ENCODE results near the gene FGF18. TPM values are rescaled to one million over a fixed set of nuclear protein-coding genes. Genes with fewer than 3 reads are reported as not detected.
"Not testable (repeated sequence)": the region's sequence is repeated elsewhere in the genome, so short reads cannot be mapped to it uniquely, and the experiment has no call there.

Gene FGF18, protein sequence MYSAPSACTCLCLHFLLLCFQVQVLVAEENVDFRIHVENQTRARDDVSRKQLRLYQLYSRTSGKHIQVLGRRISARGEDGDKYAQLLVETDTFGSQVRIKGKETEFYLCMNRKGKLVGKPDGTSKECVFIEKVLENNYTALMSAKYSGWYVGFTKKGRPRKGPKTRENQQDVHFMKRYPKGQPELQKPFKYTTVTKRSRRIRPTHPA
- total RNA-seq: 0.07 TPM in 1 of 2 replicates, not detected in the other

DNA sequence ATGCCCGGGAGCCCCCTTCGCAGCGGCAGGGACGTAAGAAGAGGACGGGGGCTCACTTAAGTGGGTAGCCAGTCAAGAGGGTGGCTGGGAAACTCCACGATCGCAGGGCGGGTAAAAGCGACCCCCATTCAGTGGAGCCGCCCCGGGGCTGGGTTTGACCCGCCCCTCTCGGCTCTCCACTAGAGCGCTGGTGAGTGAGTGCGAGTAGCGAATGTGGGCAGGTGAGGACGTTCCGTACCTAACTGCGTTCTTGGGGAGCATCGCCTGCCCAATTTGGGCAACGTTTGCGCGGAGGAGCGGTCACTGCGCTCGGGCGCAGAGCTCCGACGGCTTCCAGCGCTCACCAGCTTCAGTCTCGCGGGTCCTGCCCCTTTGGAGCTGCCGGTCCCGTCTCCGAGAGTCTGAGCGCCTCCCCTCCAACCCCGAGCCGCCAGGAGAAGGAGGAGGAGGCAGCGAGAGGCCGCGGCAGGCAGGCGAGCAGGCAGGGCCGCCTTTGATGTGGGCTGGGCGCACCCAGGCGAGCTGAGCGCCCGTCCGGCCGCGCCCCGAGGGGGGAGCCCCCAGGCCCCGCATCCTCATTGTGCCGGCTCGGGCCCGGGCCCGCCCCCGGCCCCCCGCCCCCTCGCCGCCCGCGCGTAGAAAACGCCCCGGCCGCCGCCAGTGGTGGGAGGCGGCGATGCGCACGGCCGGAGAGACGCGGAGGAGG is at the start of gene FGF18:
Gene FGF18, plus strand, starts transcription at position 666 of the 706 bp plus-strand sequence. CDS start 553 bp downstream, outside the sequence.
- no peak for DNase-seq (ENCODE audit: low read depth, low spot score)

DNA sequence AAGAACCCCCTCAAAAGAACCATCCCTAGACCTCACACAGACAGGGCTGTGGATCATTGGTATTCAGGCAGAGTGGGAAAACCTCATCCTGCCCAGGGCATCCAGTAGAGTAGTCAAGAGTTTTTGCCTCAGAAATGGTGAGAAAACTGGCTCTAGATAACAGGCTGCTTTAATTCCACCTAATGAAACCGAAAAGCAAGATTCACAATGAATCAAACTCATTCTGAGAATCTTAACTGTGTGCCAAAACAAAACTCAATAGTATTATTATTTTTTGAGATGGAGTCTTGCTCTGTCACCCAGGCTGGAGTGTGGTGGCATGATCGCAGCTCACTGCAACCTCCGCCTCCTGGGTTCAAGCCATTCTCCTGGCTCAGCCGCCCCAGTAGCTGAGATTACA is 49.5 kb upstream of the FGF18 start:
- DNase-seq (ENCODE audit: low read depth, low spot score): no peak

DNA sequence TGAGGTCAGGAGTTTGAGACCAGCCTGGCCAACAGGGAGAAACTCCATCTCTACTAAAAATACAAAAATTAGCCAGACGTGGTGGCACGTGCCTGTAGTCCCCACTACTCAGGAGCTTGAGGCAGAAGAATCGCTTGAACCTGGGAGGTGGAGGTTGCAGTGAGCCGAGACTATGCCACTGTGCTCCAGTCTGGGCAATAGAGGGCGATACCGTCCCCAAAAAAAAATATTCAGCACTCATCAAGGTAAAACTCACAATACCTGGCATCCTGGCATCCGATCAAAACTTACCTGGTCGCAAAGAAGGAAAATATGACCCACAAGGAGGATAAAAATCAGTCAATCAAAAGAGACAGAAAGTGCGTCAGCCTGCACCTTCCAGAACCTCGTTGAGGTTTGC is 48.6 kb upstream of the FGF18 start:
- DNase-seq (ENCODE audit: low read depth, low spot score): not testable (repeated sequence)

DNA sequence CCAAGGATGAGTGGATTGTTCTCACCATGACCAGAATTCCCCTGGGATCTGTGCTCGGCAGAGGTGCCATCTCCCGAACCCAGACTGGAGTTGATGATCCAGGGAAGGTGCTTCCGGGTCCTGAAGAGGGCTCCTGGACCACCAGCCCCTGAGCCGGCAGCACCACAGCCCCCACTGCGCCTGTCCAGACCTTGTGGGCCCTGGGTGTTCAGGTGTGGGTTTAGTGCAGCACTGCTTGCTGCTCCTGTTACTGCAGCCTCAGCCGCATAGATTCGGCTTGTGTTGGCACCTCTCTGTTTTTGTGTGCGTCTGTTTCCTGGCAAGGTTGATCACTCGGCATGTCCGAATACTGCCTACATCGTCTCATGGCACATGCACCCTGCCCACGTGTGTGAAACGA is 48.1 kb upstream of the FGF18 start:
- DNase-seq (ENCODE audit: low read depth, low spot score): no peak

DNA sequence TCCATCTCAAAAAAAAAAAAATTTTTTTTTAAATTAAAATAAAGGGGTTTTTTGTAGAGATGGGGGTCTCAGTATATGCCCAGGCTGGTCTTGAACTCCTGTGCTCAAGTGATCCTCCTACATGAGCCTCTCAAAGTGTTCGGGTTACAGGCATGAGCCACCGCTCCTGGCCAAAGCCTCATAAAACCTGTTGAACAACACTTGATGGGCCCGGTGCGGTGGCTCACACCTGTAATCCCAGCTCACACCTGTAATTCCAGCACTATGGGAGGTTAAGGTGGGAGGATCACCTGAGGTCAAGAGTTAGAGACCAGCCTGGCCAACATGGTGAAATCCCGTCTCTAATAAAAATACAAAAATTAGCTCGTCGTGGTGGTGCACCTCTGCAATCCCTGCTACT is 39.5 kb upstream of the FGF18 start:
- no peak for DNase-seq (ENCODE audit: low read depth, low spot score)

DNA sequence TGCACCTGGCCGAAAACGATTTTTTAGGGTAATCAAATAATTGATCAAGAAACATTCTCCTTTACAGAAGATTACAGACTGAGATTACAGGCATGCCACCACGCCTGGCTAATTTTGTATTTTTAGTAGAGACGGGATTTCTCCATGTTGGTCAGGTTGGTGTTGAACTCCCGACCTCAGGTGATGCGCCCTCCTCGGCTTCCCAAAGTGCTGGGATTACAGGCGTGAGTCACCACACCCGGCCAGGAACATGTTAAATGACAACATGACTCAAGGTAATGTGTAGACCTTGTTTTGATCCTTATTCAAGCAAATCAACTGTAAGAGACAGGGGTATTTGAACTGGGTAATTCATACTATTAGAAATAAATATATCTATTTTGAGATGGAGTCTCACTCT is 35.0 kb upstream of the FGF18 start:
- not testable (repeated sequence) for DNase-seq (ENCODE audit: low read depth, low spot score)

DNA sequence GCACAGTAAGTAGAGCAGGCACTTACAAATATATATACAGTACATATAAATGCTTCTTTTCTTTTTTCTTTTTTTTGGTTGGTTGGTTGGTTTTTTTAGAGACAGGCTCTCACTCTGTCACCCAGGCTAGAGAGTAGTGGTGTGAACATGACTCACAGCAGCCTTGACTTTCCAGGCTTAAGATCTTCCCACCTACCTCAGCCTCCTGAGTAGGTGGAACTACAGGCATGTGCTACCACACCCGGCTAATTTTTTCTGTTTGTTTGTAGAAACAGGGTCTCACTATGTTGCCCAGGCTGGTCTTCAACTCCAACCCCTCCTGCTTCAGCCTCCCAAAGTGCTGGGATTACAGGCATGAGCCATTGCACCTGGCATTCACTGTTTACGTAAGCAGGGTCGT is 34.4 kb upstream of the FGF18 start:
- DNase-seq (ENCODE audit: low read depth, low spot score): not testable (repeated sequence)

DNA sequence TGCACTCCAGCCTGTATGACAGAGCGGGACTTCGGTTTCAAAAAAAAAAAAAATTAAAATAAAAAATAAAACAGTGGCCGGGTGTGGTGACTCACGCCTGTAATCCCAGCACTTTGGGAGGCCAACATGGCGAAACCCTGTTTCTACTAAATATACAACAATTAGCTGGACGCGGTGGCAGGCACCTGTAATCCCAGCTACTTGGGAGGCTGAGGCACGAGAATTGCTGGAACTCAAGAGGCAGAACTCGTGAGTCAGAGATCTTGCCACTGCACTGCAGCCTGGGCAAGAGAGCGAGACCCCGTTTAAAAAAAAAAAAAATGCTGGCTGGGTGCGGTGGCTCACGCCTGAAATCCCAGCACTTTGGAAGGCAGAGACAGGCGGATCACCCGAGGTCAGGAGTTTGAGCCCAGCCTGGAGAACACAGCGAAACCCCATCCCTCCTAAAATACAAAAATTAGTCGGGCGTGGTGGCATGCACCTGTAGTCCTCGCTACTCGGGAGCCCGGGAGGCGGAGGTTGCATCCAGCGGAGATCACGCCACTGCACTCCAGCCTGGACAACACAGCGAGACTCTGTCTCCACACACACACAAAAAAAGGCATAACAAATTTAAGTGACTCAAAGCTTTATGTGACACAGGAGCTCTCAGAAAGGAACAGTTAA is 33.3 kb upstream of the FGF18 start:
- DNase-seq (ENCODE audit: low read depth, low spot score): no peak

DNA sequence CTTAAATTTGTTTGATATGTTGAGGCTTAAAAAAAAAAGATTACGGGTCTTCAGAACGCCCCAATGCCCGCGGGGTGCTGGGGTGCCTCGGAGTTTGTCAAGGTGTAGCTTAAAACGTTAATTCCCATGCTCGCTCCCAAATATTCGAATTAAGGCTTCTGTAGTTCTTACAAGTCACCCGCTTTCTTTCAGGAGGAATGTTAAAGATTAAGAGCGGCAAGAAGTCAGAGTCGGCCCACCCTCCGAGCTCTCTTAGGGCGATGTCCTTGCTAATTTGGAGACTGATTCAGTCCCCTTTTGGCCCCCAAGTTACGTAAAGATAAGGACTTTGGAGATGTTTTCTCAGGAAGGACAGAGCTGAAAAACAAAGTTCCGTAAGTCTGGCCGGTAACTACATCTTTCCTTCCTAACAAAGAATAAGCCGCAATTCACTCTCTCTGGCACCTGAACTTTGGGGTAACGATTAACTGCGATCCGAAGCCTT is 32.5 kb upstream of the FGF18 start:
- DNase-seq (ENCODE audit: low read depth, low spot score): no peak

DNA sequence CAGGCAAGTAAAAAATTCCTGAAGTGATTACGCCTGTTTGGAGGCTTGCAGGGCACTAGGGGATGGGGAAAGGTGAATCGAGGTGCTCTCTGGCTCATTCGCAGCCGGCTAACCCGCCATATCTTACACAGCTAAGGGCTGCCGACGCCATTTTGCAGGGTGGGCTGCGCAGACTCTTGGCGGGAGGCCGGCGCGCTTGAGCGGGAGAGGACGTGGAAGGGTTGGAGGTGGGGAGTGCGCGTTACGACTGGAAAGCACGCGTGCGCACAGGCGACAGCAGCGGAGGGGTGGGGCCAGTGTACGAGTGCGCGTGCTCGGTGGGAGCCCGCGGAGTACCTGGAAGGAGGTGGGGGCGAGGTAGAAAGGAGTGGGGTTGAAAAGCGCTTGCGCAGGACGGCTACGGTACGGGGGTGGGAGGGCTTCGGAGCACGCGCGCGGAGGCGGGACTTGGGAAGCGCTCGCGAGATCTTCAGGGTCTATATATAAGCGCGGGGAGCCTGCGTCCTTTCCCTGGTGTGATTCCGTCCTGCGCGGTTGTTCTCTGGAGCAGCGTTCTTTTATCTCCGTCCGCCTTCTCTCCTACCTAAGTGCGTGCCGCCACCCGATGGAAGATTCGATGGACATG is 32.0 kb upstream of the FGF18 start, which contains the start of gene NPM1:
Gene NPM1, plus strand, starts transcription at position 505 of the 625 bp plus-strand sequence. Its CDS starts 100 bp downstream, at position 605.
- DNase-seq (ENCODE audit: low read depth, low spot score): peak; percentile 98

DNA sequence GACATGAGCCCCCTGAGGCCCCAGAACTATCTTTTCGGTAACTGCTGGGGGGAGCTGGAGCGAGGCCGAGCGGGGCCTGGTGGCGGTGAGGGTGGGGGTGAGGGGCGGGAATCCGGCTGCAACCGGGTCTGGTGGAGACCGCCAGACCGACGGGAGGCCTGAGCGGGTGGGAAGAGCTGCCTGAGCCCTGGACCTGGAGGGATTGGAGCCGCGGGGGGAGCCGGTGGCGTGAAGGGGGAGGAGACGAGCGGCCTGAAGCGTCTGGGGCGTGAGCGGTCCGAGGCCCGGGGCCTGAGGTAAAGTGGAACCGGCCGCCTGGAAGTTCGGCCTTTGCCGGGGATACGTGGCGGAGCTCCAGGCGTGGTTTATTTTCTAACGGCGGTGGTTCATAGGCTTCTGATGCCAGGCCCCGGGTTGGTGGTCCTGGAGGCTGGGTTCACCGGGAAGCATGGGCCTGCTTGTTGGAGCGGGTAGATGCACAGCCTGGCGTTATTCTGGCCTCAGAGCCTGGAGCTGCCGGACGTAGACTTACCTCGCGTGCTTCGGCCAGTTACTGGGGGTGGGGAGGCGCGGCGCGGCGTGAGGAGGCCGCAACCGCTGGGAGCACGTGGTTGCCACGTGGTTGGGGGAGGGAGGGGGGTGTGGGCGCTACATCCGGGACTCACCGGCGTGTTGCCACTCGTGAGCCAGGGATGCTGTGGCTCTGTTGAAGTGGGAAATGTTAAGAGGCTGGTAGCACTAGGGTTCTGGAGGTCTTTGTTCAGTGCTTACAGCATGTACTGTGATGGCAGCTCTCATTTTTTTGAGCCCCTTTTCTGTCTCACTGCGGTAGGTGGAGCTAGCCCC is 31.3 kb upstream of the FGF18 start:
- peak; percentile 32 for DNase-seq (ENCODE audit: low read depth, low spot score)

DNA sequence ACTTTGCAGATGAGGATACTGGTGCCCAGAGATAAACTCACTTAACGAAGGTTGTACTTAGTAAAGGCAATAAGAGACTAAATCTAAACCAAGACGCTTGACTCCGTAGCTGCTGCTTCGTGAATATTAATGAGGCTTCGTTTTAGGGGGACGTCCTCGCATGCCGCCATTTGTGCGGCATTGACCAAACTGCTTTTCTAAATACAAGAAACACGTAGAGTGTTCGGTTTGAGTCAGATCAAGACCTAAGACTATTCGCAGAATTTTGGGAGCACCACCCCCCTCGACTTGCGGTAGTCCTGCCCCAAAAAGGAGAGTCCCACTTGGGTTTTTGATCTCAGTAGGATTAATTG is 30.7 kb upstream of the FGF18 start:
- DNase-seq (ENCODE audit: low read depth, low spot score): no peak

DNA sequence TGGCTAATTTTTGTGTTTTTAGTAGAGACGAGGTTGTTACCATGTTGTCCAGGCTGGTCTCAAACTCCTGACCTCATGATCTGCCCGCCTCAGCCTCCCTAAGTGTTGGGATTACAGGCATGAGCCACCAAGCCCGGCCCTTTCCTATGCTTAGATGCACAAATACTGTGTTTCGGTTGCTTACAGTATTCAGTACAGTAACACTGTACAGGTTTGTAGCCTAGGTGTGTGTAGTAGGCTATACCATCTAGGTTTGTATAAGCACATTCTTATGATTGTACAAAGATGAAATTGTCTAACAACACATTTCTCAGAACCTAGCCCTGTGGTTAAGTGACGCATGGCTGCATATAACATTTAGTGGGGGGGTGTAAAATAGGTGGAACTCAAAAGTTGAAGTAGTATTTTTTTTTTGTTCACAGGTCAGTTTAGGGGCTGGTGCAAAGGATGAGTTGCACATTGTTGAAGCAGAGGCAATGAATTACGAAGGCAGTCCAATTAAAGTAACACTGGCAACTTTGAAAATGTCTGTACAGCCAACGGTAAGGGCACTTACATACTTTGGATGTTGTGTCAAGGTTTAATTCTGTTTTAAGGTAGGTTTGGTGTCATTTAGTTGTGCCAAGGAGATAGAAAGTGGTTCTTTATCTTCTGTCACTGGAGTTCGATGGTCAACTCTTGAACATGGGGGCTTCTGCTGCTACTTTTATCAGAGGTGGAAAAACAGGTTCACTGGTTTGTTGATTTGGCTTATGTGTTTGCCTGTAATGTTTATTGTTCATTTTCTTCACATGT is 28.4 kb upstream of the FGF18 start:
- no peak for DNase-seq (ENCODE audit: low read depth, low spot score)

DNA sequence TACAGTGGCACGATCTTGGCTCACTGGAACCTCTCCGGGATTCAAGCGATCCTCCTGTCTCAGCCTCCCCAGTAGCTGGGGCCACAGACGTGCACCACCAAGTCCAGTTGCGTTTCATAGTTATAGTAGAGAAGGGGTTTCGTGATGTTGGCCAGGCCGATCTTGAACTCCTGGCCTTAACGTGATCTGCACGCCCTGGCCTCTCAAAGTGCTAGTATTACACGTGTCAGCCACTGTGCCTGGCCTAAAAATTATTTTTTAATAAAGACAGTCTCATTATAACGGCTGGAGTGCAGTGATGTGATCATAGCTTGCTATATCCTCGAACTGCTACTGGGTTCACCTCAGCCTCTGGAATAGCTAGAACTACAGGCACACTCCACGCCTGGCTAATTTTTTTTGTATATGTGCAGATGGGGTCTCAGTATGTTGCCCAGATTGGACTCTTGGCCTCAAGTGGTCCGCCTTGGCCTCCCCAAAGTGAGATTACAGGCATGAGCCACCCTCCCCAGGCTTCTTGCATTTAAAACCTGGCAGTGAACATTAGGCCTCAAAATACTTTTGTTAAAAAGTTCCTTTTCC is 27.4 kb upstream of the FGF18 start:
- no peak for DNase-seq (ENCODE audit: low read depth, low spot score)

DNA sequence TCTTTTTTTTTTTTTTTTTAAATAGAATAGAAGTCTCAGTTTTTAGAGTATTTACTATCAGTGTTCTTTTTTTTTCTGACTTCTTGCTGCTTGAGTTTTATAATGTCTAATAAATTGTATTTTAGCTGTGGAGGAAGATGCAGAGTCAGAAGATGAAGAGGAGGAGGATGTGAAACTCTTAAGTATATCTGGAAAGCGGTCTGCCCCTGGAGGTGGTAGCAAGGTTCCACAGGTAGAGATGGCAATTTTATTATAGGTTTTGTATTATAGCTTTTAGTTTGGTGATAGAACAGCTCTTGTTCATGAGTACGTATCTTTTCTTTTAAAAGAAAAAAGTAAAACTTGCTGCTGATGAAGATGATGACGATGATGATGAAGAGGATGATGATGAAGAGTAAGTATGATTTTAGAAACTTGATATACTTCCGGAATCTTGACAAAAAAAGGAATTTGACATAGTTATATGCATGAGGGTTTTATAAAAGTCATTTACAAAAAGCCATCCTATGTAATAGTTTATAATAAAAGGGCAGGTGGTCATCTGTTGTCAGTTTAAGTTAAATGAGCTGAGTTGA is 26.8 kb upstream of the FGF18 start:
- DNase-seq (ENCODE audit: low read depth, low spot score): no peak

DNA sequence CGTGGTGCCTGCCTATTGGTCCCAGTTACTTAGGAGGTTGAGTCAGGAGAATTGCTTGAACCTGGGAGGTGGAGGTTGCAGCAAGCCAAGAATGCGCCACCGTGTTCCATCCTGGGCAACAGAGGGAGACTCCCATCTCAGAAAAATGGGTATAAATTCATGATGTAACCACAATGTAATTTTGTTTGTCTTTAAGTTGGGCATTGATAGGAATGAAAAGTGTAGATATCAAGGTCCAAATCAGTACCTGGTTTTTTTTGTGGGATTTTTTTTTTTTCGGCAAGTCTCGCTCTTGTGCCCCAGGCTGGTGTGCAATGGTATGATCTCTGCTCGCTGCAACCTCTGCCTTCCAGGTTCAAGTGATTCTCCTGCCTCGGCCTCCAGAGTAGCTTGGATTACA is 24.4 kb upstream of the FGF18 start:
- no peak for DNase-seq (ENCODE audit: low read depth, low spot score)

DNA sequence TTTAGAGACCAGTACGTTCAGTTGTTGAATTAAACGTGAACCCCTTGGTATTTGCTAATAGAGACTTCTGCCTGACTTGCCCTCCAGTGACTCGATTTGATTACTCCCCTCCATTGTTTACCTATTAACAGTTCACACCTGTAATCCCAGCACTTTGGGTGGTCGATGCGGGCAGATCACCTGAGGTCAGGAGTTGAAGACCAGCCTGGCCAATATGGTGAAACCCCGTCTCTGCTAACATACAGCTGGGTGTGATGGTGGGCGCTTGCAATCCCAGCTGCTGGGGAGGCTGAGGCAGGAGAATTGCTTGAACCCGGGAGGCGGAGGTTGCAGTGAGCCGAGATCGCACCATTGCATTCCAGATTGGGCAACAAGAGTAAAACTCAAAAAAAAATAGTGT is 22.9 kb upstream of the FGF18 start:
- not testable (repeated sequence) for DNase-seq (ENCODE audit: low read depth, low spot score)

DNA sequence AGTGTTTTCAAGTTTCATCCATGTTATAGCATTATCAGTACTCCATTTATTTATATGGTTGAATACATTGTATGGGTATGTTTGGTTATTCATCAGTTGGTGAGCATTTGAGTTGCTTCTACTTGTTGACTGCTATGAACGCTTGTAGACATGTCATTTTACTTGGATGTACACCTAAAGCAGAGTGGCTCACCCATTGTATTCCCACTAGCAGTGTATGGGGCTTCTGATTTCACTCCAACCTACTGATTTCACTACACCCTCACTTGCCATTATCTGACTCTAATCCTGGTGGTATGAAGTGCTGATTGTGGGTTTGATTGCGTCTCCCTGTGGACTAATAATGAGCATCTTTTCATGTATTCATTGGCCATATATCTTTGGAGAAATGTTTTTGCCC is 22.3 kb upstream of the FGF18 start:
- DNase-seq (ENCODE audit: low read depth, low spot score): no peak

DNA sequence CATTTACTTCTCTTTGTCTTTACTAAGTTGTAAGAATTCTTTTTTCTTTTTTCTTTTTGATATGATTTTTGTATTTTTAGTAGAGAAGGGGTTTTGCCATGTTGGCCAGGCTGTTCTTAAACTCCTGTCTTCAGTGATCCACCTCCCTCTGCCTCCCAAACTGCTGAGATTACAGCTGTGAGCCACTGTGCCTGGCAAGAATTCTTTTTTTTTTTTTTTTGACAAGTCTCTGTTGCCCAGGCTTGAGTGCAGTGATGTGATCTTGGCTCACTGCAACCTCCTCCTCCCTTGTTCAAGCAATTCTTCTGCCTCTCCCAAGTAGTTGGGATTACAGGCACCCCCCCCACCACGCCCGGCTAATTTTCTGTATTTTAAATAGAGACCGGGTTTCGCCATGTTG is 21.8 kb upstream of the FGF18 start:
- no peak for DNase-seq (ENCODE audit: low read depth, low spot score)

DNA sequence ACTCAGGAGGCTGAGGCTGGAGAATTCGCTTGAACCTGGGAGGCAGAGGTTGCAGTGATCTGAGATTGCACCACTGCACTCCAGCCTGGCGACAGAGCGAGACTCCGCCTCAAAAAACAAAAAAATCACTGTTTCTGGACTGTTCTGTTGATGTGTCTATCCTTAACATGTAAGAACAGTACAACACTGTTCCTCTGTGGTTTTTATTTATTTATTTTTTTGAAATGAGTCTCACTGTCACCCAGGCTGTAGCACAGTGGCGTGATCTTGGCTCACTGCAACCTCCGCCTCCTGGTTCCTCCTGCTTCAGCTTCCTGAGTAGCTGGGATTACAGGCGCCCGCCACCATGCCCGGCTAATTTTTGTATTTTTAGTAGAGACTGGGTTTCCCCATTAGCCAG is 20.8 kb upstream of the FGF18 start:
- not testable (repeated sequence) for DNase-seq (ENCODE audit: low read depth, low spot score)
